Hepatocyte (in vitro differentiated cells): ENCODE data around the gene VWA5A.

Experiments
- CTCF ChIP-seq: fragments of 200-600 bp; sonication (generic); IDR thresholded peaks from 2 replicates; pipeline ENCODE4 v1.5.1; 2016; ENCODE audit warnings: antibody characterized with exemption, mild to moderate bottlenecking; ENCODE audit not compliant: poor library complexity
- EZH2 ChIP-seq: fragments of 200-600 bp; sonication (generic); IDR thresholded peaks from 2 replicates; pipeline ENCODE4 v1.6.1; 2016; ENCODE audit warnings: antibody characterized with exemption, mild to moderate bottlenecking, borderline replicate concordance
- EZH2phosphoT487 ChIP-seq: fragments of 200-600 bp; sonication (generic); IDR thresholded peaks from one replicate; pipeline ENCODE4 v1.6.1; 2018; ENCODE audit warnings: antibody characterized with exemption, mild to moderate bottlenecking, low read depth, moderate library complexity; ENCODE audit not compliant: unreplicated experiment, severe bottlenecking

- TF ChIP-seq CTCF = no peak
- no peak for TF ChIP-seq EZH2
- no peak for TF ChIP-seq EZH2phosphoT487
Measured at GRCh38 chr11:124122123-124122522, 6.9 kb downstream of the VWA5A start.
